Measurements from ENCODE around the gene LSM7.

The LSM7 gene

DNA sequence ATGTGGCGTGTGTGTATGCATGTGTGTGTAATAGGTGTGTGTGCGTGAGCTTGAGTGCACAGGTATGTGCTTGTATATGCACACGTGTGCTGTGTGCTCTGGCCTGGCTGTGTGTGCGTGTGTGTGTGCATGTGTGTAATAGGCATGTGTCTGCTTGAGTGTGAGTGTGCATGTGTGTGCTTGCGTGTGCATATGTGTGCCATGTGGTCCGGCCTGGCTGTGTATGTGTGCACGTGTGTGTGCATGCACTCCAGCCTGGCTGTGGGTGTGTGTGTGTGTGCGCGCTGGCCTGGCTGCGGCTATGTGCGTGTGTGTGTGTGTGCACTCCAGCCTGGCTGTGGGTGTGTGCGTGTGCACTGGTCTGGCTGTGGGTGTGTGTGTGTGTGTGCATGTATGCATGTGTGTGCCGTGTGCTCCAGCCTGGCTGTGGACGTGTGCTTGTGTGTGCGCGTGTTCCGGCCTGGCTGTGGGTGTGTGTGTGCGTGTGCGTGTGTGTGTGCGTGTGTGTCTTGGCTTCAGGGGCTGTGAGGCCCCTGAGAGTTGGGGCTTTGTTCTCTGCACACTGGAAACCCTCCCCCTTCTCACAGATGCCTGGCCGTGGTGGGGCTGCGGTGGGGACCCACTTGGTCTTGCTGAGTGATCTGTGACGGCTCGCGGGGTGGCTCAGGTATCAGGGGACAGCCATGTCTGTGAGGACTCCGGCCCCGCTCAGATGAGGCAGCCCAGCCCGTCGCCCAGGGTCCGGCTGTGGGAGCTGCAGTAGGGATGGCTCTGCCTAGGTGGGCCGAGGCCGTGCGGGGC, 8.3 kb upstream of the LSM7 start:
- DNase-seq: no peak

DNA sequence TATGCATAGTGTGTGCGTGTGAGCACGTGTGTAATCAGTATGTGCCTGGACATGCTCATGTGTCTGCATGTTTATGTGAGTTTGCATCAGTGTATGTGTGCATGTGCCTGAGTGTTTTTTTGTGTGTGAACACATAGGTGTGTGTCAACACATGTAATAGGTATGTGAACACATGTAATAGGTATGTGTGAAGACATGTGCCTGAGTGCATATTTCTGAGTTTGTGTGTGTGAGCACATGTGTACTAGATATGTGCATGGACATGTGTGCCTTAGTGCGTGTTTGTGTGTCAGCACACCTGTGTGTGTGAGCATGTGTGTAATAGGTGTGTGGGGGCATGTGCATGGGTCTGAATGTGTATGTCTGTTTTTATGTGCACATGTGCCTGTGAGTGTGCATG, 7.5 kb upstream of the LSM7 start:
- DNase-seq: no peak

DNA sequence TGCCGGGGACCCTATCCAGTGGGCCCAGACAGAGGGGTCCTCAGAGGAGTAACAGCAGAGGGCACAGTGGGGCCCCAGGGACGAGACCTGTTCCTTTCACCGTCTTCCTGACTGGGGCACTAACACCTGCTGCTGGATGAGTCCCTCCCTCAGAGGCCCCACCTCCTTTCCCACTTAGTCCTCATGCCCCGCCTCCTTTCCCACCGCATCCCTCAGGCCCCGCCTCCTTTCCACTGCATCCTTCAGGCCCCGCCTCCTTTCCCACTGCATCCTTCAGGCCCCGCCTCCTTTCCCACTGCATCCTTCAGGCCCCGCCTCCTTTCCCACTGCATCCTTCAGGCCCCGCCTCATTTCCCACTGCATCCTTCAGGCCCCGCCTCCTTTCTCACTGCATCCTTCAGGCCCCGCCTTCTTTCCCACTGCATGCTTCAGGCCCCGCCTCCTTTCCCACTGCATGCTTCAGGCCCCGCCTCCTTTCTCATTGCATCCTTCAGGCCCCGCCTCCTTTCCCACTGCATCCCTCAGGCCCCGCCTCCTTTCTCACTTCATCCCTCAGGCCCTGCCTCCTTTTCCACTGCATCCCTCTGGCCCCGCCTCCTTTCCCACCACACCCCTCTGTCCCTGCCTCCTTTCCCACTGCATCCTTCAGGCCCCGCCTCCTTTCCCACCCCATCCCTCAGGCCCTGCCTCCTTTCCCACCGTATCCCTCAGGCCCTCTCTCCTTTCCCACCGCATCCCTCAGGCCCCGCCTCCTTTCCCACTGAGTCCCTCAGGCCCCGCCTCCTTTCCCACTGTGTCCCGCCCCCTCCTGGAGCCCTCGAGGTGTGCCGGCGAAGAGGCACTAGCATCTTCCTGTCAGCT, 6.8 kb upstream of the LSM7 start:
- DNase-seq: no peak

DNA sequence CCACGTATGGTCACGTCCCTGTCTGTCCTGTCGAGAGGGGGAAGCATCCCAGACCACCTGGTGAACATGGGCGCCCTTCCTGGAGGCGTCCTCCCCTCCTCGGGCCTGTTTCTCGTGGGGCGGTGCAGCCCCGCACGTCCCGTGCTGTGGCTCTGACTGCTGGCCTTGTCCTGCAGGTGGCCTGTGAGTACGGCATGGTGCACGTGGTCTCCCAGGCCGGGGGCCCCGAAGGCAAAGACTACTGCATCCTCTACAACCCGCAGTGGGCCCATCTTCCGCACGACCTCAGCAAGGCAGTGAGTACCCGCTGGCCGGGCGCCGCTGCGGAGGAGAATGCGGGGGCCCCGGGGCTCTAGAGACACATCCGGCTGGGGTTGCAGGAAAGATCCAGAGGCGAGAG, 6.0 kb upstream of the LSM7 start:
- DNase-seq: no peak

DNA sequence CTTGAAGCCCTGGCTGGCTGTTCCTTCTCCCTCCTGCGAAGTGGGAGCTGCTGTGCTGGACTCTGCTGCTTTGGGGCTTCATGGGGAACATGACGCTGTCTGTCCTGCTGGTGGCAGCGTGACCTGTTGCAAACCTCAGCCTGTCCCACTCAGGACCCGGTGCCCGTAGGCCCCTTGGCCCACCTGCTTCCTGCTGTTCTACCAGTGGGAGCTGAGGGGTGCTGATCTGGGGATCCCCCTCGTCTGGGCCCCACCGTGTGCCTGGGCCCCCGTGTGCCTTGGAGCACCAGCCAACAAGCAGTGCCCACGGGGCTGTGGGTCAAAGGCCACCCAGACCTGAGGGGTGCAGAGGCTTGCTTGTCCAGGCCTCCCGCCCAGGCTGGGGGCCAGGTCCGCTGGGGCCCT, 5.4 kb upstream of the LSM7 start:
- DNase-seq: no peak

DNA sequence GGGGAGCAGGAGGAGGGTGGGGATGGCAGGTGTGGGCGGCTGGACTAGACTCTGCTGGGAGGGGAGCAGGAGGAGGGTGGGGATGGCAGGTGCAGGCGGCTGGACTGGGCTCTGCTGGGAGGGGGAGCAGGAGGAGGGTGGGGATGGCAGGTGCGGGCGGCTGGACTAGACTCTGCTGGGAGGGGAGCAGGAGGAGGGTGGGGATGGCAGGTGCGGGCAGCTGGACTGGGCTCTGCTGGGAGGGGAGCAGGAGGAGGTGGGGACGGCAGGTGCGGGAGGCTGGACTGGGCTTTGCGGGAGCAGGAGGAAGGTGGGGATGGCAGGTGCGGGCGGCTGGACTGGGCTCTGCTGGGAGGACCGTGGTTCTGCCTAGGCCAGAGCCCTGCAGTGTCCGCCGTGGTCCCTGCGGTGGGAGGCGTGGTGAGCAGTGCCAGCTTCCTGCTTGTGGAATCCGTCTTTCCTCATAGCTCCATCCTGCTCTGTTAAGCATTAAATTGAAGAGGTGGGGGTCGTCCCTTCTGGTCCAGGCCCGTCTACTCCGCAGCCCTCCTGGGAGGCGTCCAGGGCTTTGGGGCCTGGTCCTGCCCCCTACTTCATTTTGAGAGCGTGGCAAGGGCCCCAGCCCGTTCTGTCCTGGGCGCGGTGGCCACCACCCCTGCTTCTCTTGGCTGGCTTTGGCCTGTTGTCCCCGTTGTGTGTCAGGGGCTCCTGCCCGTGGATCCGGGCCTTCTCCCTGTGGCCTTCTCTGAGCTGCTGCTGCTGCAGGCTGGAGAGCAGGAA, 4.8 kb upstream of the LSM7 start:
- peak; percentile 52 for DNase-seq

DNA sequence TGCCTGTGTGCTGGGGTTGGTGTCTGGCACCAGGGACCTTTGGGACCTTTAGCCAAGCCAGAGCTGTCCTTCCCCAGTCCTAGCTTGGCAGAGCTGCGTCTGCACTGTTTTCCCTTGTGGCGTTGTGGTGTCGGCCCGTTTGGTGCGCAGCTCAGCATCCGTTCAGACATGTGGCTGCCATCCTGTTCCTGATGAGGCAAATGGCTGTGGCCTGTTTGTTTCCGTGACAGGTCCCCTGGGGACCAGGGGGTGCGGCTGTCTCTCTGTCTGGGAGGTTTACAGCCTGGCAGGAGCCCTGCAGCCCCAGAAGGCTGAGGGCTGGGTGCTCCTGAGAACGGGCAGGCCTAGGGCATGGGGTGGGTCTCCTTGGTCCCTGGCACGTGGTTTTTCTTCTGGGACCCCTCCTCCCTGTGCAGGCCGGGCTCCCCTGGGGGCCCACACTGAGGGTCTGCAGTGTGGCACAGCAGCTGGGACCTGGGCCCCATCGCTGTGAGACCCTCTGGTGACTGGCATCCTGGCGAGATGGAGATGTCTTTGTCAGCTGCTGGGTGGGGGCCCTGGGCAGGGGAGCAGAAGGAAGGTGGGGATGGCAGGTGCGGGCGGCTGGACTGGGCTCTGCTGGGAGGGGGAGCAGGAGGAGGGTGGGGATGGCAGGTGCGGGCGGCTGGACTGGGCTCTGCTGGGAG, 4.1 kb upstream of the LSM7 start:
- peak; percentile 60 for DNase-seq

DNA sequence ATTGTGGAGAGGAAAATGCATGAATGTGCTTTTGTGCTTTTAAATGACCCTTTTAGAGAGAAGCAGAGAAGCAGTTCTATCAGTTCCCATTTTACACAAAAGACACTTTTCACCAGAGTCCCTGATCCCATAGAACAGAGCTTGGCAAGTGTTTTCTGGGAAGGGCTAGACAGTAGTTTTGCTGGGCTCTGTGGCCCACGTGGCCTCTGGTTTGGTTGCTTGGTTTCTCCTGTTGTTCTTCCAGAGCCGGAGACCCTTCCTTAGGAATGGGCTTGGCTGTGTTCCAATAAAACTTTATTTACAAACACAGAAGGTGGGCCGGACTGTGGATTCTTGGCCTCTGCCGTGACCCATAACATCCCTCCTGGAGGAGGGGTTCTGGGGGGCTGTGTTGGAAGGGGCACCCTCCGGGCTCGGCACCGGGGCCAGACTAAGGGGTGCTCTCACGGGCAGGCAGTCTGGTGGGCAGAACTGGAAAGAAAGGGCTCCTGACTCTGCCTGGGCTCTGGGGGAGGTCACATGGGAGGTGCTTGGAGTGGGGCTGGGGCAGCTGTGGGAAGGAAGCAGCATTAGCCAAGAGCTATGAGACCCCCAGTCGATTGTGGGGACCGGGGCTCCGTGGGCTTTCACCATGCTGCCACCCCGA, 3.3 kb upstream of the LSM7 start:
- DNase-seq: no peak

DNA sequence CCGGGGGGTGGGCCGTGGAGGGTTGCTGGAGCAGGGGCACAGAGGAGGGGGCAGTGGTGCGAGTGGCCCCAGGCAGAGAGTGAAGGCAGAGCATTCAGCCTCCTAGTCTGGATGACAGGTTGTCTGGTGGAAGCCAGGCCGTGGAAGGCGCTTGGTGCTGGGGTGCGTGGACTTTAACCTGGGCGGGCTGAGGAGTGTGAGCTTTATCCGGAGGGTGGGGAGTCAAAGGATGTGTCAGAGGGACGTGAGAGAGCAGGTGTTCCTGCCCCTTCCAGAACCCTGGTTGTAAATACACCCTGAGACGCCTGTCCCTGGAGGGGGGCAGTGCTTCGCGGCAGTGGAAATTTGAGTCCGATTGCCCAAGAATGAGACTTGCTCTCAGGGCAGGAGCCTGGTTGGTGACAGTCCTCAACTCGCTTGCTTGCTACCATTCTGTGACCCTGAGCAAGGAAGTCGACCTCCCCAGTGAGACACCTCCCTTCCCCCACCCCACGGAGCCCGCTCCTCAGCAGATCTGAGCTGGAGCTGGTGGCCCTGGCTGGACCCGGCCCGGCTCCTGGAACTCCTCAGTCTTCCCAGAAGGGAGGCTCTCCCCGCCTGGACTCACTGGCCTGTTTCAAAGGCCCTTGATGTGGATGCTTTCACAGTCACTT, 2.4 kb upstream of the LSM7 start:
- no peak for DNase-seq

DNA sequence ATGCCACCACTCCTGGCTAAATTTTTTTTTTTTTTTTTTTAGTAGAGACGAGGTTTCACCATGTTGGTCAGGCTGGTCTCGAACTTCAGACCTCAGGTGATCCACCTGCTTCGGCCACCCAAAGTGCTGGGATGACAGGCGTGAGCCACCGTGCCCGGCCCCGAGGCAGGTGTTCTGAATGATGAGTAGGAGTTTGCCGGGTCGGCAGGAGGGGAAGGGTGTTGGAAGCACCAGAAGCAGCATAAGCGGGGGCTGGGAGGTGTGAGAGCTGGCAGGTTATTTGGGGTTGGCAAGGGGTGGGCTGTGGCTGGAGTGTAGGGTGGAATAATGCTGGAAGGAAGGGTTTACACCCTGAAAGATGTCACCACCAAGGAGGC, 1.9 kb upstream of the LSM7 start:
- DNase-seq: no peak

DNA sequence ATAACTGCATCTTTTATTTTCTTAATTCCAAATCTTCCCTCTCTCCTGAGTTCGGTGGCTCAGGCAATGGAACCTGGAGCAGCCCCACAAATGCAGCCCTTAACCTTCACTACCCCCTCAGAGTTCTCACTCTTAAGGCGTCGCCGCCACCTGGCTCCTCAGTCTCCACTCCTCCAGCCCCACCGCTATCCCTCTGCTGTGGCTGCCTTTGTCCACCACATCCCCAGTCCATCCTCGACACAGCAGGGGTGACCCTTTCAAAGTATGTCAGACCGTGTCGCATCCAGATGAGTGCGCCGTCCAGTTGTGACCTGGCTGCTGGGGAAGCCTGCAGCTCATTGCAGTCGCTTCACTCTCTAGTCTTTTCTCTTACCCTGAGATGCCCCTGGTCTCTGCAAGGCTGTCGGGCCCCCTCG, 1.1 kb upstream of the LSM7 start:
- DNase-seq: peak; percentile 73

DNA sequence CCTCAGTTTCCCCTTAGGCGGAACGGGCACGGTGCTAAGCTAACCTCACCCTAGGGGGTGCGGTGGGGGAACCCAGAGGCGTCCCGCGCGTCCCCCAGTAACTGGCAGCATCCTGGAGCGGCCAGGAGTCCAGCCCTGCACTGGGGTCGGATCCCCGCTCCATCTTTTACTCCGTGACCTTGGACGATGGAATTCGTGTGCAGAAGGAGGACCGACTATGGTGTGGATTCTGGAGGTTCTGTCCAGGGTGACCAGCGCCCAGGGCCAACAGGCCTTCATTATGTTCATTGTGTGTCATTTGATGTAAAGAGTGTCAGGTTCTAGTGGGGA, 728 bp upstream of the LSM7 start:
- no peak for DNase-seq

DNA sequence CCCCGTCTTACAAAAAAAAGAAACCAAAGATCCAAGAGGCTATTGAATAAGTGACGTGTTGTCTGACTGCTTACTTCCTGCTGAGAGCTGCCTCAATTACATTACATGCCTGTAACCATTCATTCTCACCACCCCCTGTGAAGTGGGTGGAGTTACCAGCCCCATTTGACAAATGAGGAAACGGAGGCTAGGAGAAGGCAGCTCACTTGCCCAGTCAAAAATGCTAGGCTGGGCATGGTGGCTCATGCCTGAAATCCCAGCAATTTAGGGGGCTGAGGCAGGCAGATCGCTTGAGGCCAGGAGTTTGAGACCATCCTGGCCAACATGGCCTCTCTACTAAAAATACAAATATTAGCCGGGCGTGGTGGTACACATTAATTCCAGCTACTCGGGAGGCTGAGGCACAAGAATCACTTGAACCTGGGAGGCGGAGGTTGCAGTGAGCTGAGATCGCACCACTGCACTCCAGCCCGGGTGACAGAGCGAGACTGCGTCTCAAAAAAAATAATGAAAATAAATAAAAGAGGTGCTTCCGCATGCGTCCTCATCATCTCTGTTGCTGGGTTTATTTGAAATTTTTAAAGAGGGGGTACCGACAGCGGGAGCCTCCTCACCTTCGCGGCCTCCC, 499 bp downstream of the LSM7 start:
- peak; percentile 45 for DNase-seq

DNA sequence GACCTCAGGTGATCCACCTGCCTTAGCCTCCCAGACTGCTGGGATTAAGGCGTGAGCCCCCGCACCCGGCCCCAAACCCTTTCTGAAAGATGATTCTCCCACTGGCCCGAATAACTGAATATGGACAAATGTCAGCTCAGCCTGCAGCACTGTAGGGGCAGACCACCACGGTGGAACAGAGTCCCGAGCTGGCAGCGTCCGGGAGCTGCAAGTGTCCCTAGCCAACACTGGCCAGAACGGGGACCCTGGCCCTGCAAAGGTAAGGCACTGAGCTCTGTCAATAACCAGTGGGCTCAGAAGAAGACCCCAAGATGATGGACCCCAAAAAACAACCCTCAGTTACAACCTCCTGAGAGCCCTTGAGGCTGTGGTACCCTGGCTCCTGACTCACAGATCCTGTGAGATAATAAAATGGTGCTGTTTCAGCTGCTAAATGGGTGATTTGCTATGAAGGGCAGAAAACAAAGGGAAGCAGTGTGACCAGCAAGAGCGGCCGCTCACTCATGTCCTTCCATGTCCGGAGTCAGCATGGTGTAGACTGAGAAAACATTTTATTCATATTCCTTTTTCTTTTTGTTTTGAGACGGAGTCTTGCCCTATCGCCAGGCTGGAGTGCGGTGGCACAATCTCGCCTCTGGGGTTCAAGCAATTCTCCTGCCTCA, 1.6 kb downstream of the LSM7 start:
- DNase-seq: no peak

DNA sequence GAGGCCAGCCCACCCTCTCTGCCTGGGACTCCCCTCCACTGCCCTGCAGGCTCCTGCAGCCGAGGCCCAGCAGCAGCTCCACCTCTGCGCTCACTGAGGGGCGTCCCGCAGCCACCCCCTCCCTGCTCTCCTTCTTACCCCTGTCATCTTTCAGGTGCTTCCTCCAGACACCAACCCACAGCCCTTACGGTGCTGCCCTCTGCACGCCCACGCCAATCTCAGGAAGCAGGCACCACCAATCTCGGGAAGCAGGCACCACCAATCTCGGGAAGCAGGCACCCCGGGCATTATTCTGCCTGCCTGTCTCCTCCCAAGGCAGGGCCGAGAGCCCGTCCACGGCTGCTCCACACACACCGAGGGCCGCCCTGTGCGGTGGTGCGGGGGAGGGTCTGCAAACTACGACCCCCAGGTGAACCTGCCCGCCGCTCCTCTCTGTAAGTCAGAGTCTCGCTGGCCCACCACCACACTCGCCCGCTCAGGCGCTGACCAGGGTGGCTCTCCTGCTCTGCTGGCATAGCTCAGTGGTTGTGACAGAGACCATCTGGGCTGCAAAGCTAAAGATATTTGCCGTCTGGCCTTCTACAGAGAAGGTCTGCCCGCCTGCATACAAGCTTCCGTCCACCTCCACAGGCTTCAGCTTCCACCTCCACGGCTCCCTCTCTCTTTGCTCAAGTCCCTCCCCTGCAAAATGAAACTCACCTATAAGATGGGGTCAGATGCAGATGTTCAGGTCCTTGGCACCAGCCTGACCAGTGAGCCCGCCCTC, 2.9 kb downstream of the LSM7 start:
- no peak for DNase-seq

DNA sequence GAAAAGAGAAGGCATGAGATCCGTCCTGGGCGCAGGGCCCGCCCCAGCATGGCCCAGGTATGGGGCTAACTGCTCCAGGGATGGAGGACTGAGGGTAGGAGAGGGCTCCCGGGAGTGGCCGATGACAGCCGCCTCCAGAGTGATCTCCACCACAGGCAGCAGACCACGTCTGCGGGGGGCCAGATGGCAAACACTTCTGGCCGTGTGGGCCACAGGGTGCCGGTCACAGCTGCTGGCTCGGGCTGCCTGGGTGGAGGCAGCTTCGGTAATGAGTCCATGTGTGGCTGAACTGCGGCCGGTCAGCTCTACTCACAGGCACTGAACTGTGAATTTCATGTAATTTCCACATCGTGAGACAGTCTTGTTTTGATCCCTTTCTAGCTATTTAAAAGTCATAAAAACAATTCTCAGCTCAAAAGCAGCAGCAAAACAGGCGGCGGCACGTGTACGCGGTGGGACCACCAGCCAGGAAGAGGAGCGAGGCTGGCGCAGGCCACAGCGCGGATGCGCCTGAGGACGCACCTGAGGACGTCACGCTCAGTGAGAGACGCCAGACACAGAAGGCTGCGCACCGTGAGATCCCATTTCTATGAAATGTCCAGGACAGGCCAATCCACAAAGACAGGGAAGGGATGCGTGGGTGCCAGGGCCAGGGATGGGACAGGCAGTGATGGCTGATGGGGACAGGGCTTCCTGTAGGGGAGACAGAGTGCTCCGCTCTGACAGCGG, 4.0 kb downstream of the LSM7 start:
- DNase-seq: peak; percentile 53

DNA sequence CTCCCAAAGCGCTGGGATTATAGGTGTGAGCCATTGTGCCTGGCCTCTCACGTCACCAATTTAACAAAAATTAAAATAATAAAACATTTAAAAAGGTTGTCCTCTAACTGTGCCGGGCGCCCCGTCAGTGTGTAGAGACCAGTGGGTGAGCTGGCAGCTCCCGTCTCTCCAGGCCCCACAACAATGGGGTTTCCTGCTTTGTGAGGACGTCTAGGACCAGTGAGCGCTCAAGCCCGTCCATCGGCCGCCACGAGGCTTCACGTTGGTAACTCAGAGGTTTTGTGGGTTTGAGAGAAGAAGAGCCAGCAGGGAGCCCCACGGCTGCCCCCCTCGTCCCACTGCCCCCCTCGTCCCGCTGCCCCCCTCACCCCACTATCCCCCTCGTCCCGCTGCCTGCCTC, 4.7 kb downstream of the LSM7 start:
- DNase-seq: no peak

DNA sequence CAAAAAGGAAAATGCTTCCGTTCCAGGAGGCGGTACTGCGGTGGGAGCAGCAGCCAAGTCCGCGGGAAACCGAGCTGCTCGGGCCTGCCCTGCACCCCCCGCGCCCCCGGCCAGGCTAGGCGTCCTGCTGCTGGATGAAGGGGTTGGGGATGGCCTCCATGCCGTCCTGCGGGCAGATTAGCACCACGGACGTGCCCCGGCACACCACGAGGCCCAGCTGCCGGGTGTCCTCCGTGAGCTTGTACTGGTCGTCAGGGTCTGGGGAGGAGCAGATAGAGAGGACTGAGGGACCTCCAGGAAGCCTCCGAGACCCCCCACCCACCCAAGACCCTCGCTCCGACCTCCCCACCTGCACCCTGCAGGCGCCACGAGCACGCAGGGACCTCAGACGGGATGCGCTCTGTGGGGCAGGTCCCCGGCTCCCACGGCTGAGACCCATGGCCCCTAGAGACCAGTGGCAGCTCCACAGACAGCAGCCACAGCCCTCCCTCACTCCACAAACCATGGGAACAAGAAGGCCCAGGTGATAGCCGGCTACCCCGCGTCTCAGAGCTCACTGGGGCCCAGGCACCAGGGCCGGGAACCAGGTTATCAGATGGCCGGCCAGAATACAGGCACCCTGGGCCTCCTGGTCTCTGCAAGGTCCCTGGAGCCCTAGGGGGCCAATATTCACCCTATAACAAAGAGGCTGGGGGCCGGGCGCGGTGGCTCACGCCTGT, 6.7 kb downstream of the LSM7 start:
- no peak for DNase-seq

DNA sequence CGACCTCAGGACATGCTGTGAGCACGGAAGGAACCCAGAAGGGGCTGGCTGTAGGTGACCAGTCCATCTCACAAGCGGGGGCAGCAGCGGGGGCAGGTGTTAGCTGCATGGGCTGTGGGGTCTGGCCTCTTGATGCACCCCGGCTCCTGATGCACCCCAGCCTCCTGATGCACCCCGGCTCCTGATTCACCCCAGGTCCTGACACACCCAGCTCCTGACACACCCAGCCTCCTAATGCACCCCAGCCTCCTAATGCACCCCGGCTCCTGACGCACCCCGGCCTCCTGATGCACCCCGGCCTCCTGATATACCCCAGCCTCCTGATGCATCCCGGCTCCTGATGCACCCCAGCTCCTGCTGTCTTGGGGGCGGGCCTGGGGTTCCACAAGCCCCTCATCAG, 7.4 kb downstream of the LSM7 start:
- no peak for DNase-seq
